ENCODE results near the gene MX2.
"Not testable (repeated sequence)": the region's sequence is repeated elsewhere in the genome, so short reads cannot be mapped to it uniquely, and the experiment has no call there.

The MX2 gene

GRCh38 chr21:41387824-41388223 is 26.0 kb downstream of the MX2 start:
- no peak for DNase-seq

- DNase-seq, result no peak
Observed at GRCh38 chr21:41388259-41388658, 26.4 kb downstream of the MX2 start.

- DNase-seq, result no peak
Observed at GRCh38 chr21:41390043-41390639, 28.3 kb downstream of the MX2 start.

- DNase-seq, result no peak
Observed at GRCh38 chr21:41393876-41394465, 32.1 kb downstream of the MX2 start.

GRCh38 chr21:41396558-41397075 is 34.8 kb downstream of the MX2 start:
- DNase-seq, result no peak

GRCh38 chr21:41397471-41397891 is 35.7 kb downstream of the MX2 start:
- DNase-seq, result no peak

- no peak for DNase-seq
Observed at GRCh38 chr21:41398251-41398650, 36.4 kb downstream of the MX2 start.

GRCh38 chr21:41398831-41399230 is 37.0 kb downstream of the MX2 start:
- no peak for DNase-seq

GRCh38 chr21:41399246-41399800 is 37.5 kb downstream of the MX2 start:
- DNase-seq, result no peak

GRCh38 chr21:41402231-41402630 is 40.4 kb downstream of the MX2 start:
- no peak for DNase-seq

- no peak for DNase-seq
Observed at GRCh38 chr21:41402796-41403195, 41.0 kb downstream of the MX2 start.

- no peak for DNase-seq
Observed at GRCh38 chr21:41403331-41403730, 41.5 kb downstream of the MX2 start.

- no peak for DNase-seq
Observed at GRCh38 chr21:41403966-41404365, 42.1 kb downstream of the MX2 start.

- DNase-seq, result no peak
Observed at GRCh38 chr21:41405321-41405720, 43.5 kb downstream of the MX2 start.

GRCh38 chr21:41406340-41406739 is 44.5 kb downstream of the MX2 start:
- no peak for DNase-seq

- no peak for DNase-seq
Observed at GRCh38 chr21:41407541-41408460, 46.0 kb downstream of the MX2 start.

- no peak for DNase-seq
Observed at GRCh38 chr21:41410361-41410760, 48.5 kb downstream of the MX2 start.

GRCh38 chr21:41410767-41411448 is 49.1 kb downstream of the MX2 start:
- no peak for DNase-seq

GRCh38 chr21:41411449-41412089 is 49.7 kb downstream of the MX2 start:
- DNase-seq, result no peak

GRCh38 chr21:41417505-41417904 is 55.7 kb downstream of the MX2 start:
- not testable (repeated sequence) for DNase-seq

- DNase-seq, result no peak
Observed at GRCh38 chr21:41418393-41418792, 56.6 kb downstream of the MX2 start.

GRCh38 chr21:41418956-41419680 is 57.3 kb downstream of the MX2 start:
- DNase-seq, result no peak
